Central memory CD4-positive, alpha-beta T cell (primary cell): ENCODE results near the gene LAMA1.

Source experiments
- DNase-seq: peaks from one replicate; pipeline ENCODE4 v3.0.0; 2022

Gene LAMA1

DNA sequence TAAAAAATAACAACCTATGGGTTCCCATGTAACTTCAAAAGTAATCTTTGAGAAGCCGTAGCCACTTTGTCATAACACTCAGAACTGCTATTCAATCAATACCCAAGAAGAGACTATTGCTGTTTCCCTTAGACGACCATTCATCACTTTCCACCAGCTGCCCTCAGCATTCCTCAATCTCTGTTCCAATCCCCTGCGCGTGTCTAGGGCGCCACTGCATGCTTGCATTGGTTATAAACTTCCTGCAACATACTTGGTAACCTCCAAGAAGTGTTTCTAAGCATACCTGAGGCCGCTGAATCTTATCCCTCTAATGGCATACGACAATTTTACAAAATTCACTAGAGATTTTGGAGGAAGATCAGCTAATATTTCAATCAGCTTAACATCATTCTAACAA, 134.2 kb downstream of the LAMA1 start:
- no peak for DNase-seq

- DNase-seq: no peak
Observed at GRCh38 chr18:6982398-6982797, 135.2 kb downstream of the LAMA1 start.

DNA sequence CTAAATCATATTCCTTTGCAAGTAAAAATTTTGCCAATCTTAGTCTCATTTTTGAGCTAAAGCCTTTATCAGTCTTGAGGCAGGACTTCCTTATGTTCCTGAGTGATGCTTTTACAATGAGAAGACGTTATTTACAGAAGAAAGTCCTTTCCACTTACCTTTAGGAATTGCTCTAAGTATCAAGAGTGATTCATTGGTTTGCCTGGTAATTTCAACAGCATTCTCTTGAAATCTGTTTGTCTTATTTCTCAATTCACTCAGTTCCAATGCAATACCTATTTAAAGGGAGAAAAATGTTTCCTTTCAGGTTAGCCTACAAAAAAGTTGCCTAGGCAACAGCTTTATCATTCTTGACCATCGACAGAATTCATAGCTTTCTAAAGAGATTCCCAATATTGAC, 137.2 kb downstream of the LAMA1 start:
- no peak for DNase-seq

DNA sequence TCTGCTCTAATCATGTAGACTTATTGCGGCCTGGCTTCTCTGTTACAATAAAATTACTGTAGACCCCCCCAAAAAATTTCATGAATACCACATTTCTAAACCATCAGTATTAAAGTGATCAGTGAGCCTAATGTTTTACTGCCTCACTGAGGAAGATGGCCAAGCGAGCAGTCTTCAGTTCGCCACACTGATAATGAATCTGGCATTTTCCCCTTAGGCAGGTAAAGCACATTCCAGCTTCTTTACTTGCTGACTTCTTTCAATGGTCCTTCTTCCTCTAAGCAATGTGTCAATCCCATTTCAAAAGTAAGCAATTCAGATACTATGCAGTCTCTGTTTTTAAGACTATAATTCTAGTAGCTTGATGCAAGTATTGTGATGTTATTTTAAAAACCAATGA, 137.6 kb downstream of the LAMA1 start:
- DNase-seq: no peak

GRCh38 chr18:6976935-6977334, 140.7 kb downstream of the LAMA1 start:
- DNase-seq: no peak

GRCh38 chr18:6975084-6975483, 142.5 kb downstream of the LAMA1 start:
- DNase-seq: no peak

DNA sequence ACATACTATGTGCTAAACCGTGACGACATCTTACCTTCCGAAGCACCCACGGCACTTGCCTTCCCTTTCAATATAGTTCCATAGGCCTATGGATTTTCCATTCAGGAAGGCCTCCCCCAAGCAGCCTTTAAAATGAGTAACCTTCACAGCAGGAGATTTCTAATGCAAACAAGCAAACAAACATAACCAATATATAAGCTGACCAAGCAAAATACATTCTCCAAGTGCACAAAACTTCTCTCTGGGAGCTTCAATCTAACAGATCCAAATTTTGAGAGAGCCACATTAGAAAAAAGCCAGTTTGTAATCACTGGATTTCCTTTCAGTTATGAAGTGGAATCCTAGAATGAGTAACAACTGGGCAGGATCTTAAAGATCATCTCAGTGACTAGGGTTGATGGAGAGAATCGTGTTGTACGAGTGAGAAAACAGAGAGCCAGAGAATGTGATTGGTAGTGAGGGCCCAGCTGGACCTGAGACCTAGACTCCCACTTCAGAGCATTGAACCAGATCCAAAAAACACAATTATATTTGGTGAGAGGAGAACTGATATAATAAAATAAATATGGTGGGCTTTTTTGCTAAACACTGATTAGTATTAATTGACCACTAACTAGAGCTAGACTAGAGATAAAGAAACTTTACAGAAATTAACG, 145.6 kb downstream of the LAMA1 start:
- no peak for DNase-seq

DNA sequence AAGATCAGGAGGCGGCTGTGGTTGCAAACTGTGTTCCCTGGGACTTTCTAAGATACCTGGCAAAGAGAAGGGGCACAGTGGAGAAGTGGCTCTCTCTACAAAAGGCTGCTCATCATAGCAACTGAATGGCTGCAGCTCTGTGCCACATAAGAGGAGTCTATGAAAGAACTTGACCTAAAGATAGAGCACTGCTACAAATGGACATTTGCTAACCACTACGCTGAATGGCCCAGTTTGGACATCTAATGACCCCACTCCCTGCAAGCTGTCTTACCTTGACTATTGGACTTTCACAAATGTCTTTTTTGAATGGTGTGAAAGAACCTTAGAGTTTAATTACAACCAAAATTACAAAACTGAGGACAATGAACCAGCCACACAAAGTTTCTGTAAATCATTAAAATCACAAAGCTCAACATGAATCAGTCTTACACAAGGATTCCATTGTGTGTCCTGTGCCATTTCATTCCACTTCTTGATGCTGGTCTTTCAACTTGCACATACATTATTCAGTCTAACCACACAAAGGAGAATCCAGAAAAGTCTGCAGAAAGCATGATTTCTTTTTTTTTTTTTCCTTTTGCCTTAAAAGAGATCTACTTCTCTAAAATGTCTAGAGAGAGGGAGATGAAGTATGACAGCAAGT, 154.0 kb downstream of the LAMA1 start:
- no peak for DNase-seq

- DNase-seq: no peak
Observed at GRCh38 chr18:6962571-6963451, 154.8 kb downstream of the LAMA1 start.

- no peak for DNase-seq
Observed at GRCh38 chr18:6961331-6961730, 156.3 kb downstream of the LAMA1 start.

GRCh38 chr18:6960656-6961055, 156.9 kb downstream of the LAMA1 start:
- DNase-seq: no peak

GRCh38 chr18:6960124-6960523, 157.5 kb downstream of the LAMA1 start:
- no peak for DNase-seq

GRCh38 chr18:6959110-6959509, 158.5 kb downstream of the LAMA1 start:
- DNase-seq: no peak

GRCh38 chr18:6956999-6957398, 160.6 kb downstream of the LAMA1 start:
- DNase-seq: no peak

- DNase-seq: no peak
Observed at GRCh38 chr18:6956495-6956894, 161.1 kb downstream of the LAMA1 start.

- no peak for DNase-seq
Observed at GRCh38 chr18:6955304-6955703, 162.3 kb downstream of the LAMA1 start.

- DNase-seq: no peak
Observed at GRCh38 chr18:6954501-6954900, 163.1 kb downstream of the LAMA1 start.

- DNase-seq: no peak
Observed at GRCh38 chr18:6951336-6952090, 166.1 kb downstream of the LAMA1 start.

GRCh38 chr18:6950641-6951040, 167.0 kb downstream of the LAMA1 start:
- DNase-seq: no peak

DNA sequence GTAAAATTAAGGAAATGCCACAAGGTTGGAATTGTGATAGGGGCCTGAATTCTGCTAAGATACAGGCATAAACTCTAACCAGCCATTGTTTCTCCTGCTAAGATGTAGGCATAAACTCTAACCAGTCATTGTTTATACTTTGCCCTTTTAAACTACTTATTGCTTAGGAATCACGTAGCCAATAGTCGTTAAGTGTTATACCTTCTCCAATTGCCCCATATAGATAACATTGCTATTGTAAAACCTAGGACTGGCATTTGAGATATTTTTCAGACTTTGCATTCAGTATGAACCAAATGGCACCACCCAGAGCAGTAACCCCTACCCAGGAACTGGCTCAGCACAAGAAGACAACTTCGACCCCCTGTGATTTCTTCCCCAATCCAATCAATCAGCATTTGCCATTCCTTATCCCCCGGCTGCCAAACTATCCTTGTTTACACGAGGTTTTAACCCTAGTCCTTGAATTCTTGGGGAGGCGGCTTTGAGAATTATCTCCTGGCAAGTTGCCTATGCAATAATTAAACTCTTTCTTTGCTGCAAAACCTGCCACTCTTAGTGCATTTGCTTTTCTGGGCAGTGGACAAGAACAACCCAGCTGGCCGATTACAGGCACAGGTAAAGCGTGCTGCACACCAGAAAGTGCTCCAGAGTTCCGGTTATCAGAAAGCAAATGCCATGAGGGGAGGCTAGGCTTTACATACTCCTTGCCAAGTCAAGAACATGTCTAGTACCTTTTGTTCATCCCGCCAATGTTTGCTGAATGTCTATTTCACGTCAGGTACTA, 167.6 kb downstream of the LAMA1 start:
- DNase-seq: no peak

- DNase-seq: no peak
Observed at GRCh38 chr18:6948281-6949055, 169.1 kb downstream of the LAMA1 start.
